Loucy (cell line): ENCODE measurements around the gene FEM1B.
A peak's percentile ranks its signal among the peaks of the same experiment; 100 is the strongest.

Experiments
- EZH2phosphoT487 ChIP-seq: fragments of 200-600 bp; IDR thresholded peaks from 2 replicates; pipeline ENCODE4 v1.6.1; 2018; ENCODE audit warnings: antibody characterized with exemption, mild to moderate bottlenecking, moderate library complexity, borderline replicate concordance
- TF ChIP-seq, protein P1 (sequence below): fragments of 200-600 bp; sonication (generic); conservative IDR thresholded peaks from 2 replicates; pipeline ENCODE4 v1.5.1; 2014; ENCODE audit warnings: mild to moderate bottlenecking, antibody characterized with exemption, low read length

DNA sequence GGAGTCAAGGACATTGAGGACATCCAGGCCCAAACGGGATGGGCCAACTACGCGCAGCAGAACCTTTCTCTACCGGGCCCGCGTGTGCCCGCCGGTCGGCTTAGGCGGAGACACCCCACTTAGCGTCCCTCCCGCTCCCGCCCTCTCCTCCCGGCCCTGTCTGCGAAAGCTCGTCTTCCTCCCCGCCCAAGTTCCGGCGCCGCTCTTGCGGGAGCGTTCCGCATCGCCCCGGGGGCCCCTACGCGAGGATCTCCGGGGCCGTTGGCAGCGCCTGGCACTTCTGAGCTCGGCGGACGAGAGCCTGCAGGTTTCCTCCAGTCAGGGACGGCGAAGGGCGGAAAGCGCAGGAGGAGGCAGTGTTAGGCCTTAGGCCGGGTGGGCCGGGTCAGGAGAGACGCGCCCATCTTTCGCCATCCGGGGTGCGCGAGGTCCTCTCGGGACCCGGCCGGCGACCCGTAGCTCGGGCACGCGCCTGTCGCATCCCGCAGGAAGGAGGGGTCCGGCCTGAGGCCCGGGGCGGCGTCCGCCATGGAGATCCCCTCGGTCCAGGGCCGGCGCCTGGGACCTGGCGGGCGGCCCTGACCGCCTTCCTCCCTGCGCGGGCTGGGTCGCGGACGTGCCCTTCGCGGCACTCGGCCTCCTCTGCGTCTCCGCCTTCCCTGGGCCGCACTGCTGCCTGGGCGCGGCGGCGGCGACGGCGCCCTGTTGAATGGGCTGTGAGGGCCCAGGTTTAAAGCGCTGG, at the start of gene FEM1B:
- TF ChIP-seq, protein P1, sequence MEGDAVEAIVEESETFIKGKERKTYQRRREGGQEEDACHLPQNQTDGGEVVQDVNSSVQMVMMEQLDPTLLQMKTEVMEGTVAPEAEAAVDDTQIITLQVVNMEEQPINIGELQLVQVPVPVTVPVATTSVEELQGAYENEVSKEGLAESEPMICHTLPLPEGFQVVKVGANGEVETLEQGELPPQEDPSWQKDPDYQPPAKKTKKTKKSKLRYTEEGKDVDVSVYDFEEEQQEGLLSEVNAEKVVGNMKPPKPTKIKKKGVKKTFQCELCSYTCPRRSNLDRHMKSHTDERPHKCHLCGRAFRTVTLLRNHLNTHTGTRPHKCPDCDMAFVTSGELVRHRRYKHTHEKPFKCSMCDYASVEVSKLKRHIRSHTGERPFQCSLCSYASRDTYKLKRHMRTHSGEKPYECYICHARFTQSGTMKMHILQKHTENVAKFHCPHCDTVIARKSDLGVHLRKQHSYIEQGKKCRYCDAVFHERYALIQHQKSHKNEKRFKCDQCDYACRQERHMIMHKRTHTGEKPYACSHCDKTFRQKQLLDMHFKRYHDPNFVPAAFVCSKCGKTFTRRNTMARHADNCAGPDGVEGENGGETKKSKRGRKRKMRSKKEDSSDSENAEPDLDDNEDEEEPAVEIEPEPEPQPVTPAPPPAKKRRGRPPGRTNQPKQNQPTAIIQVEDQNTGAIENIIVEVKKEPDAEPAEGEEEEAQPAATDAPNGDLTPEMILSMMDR, result 0 out of 2 replicates have a peak, but pooled peaks have one; percentile 42
- no peak for TF ChIP-seq EZH2phosphoT487
